H1 (cell line): ENCODE results near the gene LAMB1. TPM values are rescaled to one million over a fixed set of nuclear protein-coding genes. Genes with fewer than 3 reads are reported as not detected.

Experiments
- CTCF ChIA-PET: fragments of 300-600 bp; sonication (Branson Sonifier 250); formaldehyde crosslinking; loops from one replicate; lab custom pipeline; 2021; ENCODE audit not compliant: partially characterized antibody; lab: Charles Lee
- POLR2A ChIA-PET: fragments of 300-600 bp; sonication (Branson Sonifier 250); formaldehyde crosslinking; loops from one replicate; lab custom pipeline; 2021; ENCODE audit warnings: inconsistent platforms; ENCODE audit not compliant: partially characterized antibody; lab: Charles Lee
- DNase-seq, 2 experiments: peaks; one replicate each; pipeline versions ENCODE4 v3.0.0 to v3.0.0-alpha.2; 2010 to 2022; ENCODE audit warnings: low spot score in 2 of 2, low read depth in 1 of 2, mixed read lengths in 1 of 2
- FAIRE-seq: peaks from 2 replicates; lab custom pipeline; 2011; peaks lifted over from hg19 to GRCh38; lab: Jason Lieb, UNC
- H2AFZ ChIP-seq: 2 replicates; pipeline ENCODE4 v1.8.1; 2012; ENCODE audit warnings: low read length, inconsistent platforms
- H2AK5ac ChIP-seq: 2 replicates; pipeline ENCODE4 v1.6.1; 2013; ENCODE audit warnings: low read depth, low read length
- H2BK120ac ChIP-seq: replicated peaks from 2 replicates; pipeline ENCODE3; 2013; ENCODE audit warnings: low read depth, low read length, inconsistent platforms
- H2BK12ac ChIP-seq: 2 replicates; pipeline ENCODE4 v1.6.1; 2013; ENCODE audit warnings: low read depth, low read length
- H2BK15ac ChIP-seq: 2 replicates; pipeline ENCODE4 v1.6.1; 2013; ENCODE audit warnings: low read length
- H2BK20ac ChIP-seq: 2 replicates; pipeline ENCODE4 v1.6.1; 2013; ENCODE audit warnings: low read length
- H2BK5ac ChIP-seq: 2 replicates; pipeline ENCODE4 v1.6.1; 2013; ENCODE audit warnings: low read depth, low read length
- H3K14ac ChIP-seq: 2 replicates; pipeline ENCODE4 v1.6.1; 2013; ENCODE audit warnings: inconsistent platforms; ENCODE audit not compliant: insufficient read length
- H3K18ac ChIP-seq: 2 replicates; pipeline ENCODE4 v1.6.1; 2013; ENCODE audit warnings: low read length; ENCODE audit errors: extremely low read depth
- H3K23ac ChIP-seq: 2 replicates; pipeline ENCODE4 v1.6.1; 2013; ENCODE audit warnings: inconsistent platforms; ENCODE audit not compliant: insufficient read length
- H3K23me2 ChIP-seq: 2 replicates; pipeline ENCODE4 v1.6.1; 2013; ENCODE audit warnings: low read depth, low read length
- H3K27ac ChIP-seq: 2 replicates; pipeline ENCODE4 v1.6.1; 2011; ENCODE audit warnings: low read depth, low read length, inconsistent platforms
- H3K27me3 ChIP-seq, 4 experiments: replicated peaks in 1 of 4; 1 replicate in 1 of 4; 2 replicates in 3 of 4; pipeline versions ENCODE4 v1.6.1 to v1.8.1; 2011 to 2013; ENCODE audit warnings: low read length in 3 of 4, mild to moderate bottlenecking in 3 of 4, inconsistent platforms in 2 of 4, mixed read lengths in 2 of 4, moderate library complexity in 1 of 4; ENCODE audit not compliant: control insufficient read depth in 3 of 4, insufficient read depth in 3 of 4; ENCODE audit errors: extremely low read depth in 1 of 4
- H3K36me3 ChIP-seq, 4 experiments: 2 replicates each; pipeline versions ENCODE4 v1.6.1 to v1.8.1; 2011 to 2013; ENCODE audit warnings: mild to moderate bottlenecking in 4 of 4, low read length in 3 of 4, moderate library complexity in 2 of 4, control low read depth in 1 of 4, inconsistent platforms in 1 of 4; ENCODE audit not compliant: insufficient read depth in 4 of 4, control insufficient read depth in 2 of 4
- H3K4ac ChIP-seq: replicated peaks from 2 replicates; pipeline ENCODE3; 2013; ENCODE audit warnings: low read length, low read depth, mixed read lengths, inconsistent platforms; ENCODE audit not compliant: insufficient read length
- H3K4me1 ChIP-seq, 4 experiments: replicated peaks in 1 of 4; 1 replicate in 1 of 4; 2 replicates in 3 of 4; pipeline versions ENCODE4 v1.6.1 to v1.8.1; 2011 to 2013; ENCODE audit warnings: low read length in 3 of 4, inconsistent platforms in 2 of 4, mixed read lengths in 1 of 4; ENCODE audit not compliant: insufficient read depth in 4 of 4, control insufficient read depth in 3 of 4
- H3K4me2 ChIP-seq, 2 experiments: 2 replicates each; pipeline versions ENCODE4 v1.6.1 to v1.8.1; 2011 to 2013; ENCODE audit warnings: low read depth in 2 of 2, low read length in 2 of 2, control low read depth in 1 of 2, inconsistent platforms in 1 of 2, mild to moderate bottlenecking in 1 of 2; ENCODE audit not compliant: insufficient read depth in 1 of 2
- H3K4me3 ChIP-seq, 4 experiments: fragments of 200-600, 300-600 bp in 1 of 4; sonication (generic), shearing (Covaris generic), sonication (Bioruptor Twin) in 1 of 4; 2 replicates each; pipeline versions ENCODE4 v1.5.1 to v1.8.1; 2011 to 2016; ENCODE audit warnings: low read length in 4 of 4, low read depth in 3 of 4, control low read depth in 2 of 4, inconsistent platforms in 2 of 4, mild to moderate bottlenecking in 2 of 4, mixed read lengths in 1 of 4, moderate library complexity in 1 of 4; ENCODE audit not compliant: insufficient read depth in 2 of 4; ENCODE audit errors: extremely low read depth in 1 of 4
- H3K56ac ChIP-seq: replicated peaks from 2 replicates; pipeline ENCODE3; 2013; ENCODE audit warnings: low read depth, mild to moderate bottlenecking, mixed read lengths, low read length, inconsistent platforms; ENCODE audit not compliant: insufficient read length
- H3K79me1 ChIP-seq: 2 replicates; pipeline ENCODE4 v1.6.1; 2013; ENCODE audit warnings: low read depth, low read length, control low read depth
- H3K79me2 ChIP-seq, 2 experiments: 2 replicates each; pipeline versions ENCODE4 v1.6.1 to v1.8.1; 2012 to 2013; ENCODE audit warnings: low read length in 2 of 2, mild to moderate bottlenecking in 2 of 2, inconsistent platforms in 1 of 2; ENCODE audit not compliant: insufficient read depth in 2 of 2, control insufficient read depth in 1 of 2
- H3K9ac ChIP-seq, 4 experiments: replicated peaks in 1 of 4; 1 replicate in 1 of 4; 2 replicates in 3 of 4; pipeline versions ENCODE4 v1.6.1 to v1.8.1; 2011 to 2013; ENCODE audit warnings: low read depth in 3 of 4, low read length in 3 of 4, control low read depth in 2 of 4, mild to moderate bottlenecking in 2 of 4, moderate library complexity in 2 of 4, inconsistent platforms in 1 of 4; ENCODE audit errors: extremely low read depth in 1 of 4
- H3K9me3 ChIP-seq, 2 experiments: 2 replicates each; pipeline versions ENCODE4 v1.6.1 to v1.8.1; 2012 to 2013; ENCODE audit warnings: mild to moderate bottlenecking in 2 of 2, moderate library complexity in 2 of 2, control low read depth in 1 of 2, inconsistent platforms in 1 of 2, low read depth in 1 of 2, low read length in 1 of 2, mixed read lengths in 1 of 2; ENCODE audit not compliant: insufficient read depth in 2 of 2
- H4K20me1 ChIP-seq, 2 experiments: replicated peaks in 1 of 2; 2 replicates each; pipeline versions ENCODE3 to v1.8.1; 2011 to 2013; ENCODE audit warnings: inconsistent platforms in 2 of 2, low read length in 2 of 2, mild to moderate bottlenecking in 1 of 2; ENCODE audit not compliant: insufficient read depth in 2 of 2, control insufficient read depth in 1 of 2
- H4K5ac ChIP-seq: 2 replicates; pipeline ENCODE4 v1.6.1; 2013; ENCODE audit warnings: low read length, low read depth, mixed read lengths, inconsistent platforms; ENCODE audit not compliant: insufficient read length
- H4K8ac ChIP-seq: 2 replicates; pipeline ENCODE4 v1.8.0; 2013; ENCODE audit warnings: mild to moderate bottlenecking, moderate library complexity, low read length, inconsistent platforms; ENCODE audit not compliant: insufficient read depth; ENCODE audit errors: extremely low read depth
- H4K91ac ChIP-seq: replicated peaks from 2 replicates; pipeline ENCODE3; 2013; ENCODE audit warnings: low read length, mixed read lengths, inconsistent platforms; ENCODE audit not compliant: insufficient read length
- E2F6 ChIP-seq: IDR thresholded peaks from 2 replicates; pipeline ENCODE4 v1.6.1; 2012; ENCODE audit warnings: inconsistent platforms
- EZH2 ChIP-seq: fragments of 200-600 bp; sonication (generic); IDR thresholded peaks from 2 replicates; pipeline ENCODE4 v1.7.1; 2012; ENCODE audit warnings: low read depth, mild to moderate bottlenecking, moderate library complexity, low read length, inconsistent platforms; ENCODE audit not compliant: severe bottlenecking
- JUND ChIP-seq: IDR thresholded peaks from 2 replicates; pipeline ENCODE4 v1.6.1; 2011; ENCODE audit warnings: mild to moderate bottlenecking, improper control_type of control experiment, low read length
- NRF1 ChIP-seq: IDR thresholded peaks from 2 replicates; pipeline ENCODE4 v1.6.1; 2011; ENCODE audit warnings: mild to moderate bottlenecking, low read depth, low read length, improper control_type of control experiment
- WGBS, 2 experiments: shearing (Covaris generic) in 1 of 2; methylation state at CpG; one replicate each; pipeline versions ENCODE4 v1.1.6 to v1.1.7; 2013 to 2015; ENCODE audit warnings: low lambda C conversion rate in 2 of 2, mixed read lengths in 2 of 2, inconsistent platforms in 1 of 2, low coverage in 1 of 2, missing lambda C conversion rate in 1 of 2; ENCODE audit not compliant: insufficient replicate concordance in 2 of 2, insufficient coverage in 1 of 2, insufficient read length in 1 of 2; ENCODE audit errors: extremely low coverage in 1 of 2, missing lambda C conversion rate in 1 of 2; 5-methylcytosine and 5-hydroxymethylcytosine counted together
- polyA plus RNA-seq, 7 experiments: library from polyadenylated mRNA; depleted of rRNA in 3 of 7; stranded (reverse) in 5 of 7; unstranded in 2 of 7; fragments of >200 nt in 5 of 7; fragments of 200-250 nt in 2 of 7; gene quantifications; 1 replicate in 5 of 7; 2 replicates in 1 of 7; 4 replicates in 1 of 7; pipeline versions ENCODE4 v1.2.1 to v1.2.3, GENCODE V29; 2011 to 2013; ENCODE audit warnings: missing spikeins in 2 of 7, mixed read lengths in 2 of 7
- total RNA-seq: library from RNA; stranded (reverse); fragmentation: NEBNext Ultra II Directional; extraction: Animal tissue kit (Norgen Biotek cat#: 25700); gene quantifications from 2 replicates; pipeline ENCODE4 v1.2.1, GENCODE V29; 2021

LAMB1 gene
- total and polyA plus RNA-seq, 2 of the 8 experiments (the other 6 are each of a cell fraction or from before 2014, with no cell fraction given): 31.9 to 38.5 TPM

GRCh38 chr7:107967420-107967819, 35.5 kb downstream of the LAMB1 start:
- H3K27ac ChIP-seq: no peak overlapping the region
- peaks cover 0 to 8% (median 6%) of the 10 kb centered on the region in 4 experiments; a peak in 4 of 7 replicates for H3K4me1 ChIP-seq
- no peak overlapping the region for H2BK20ac ChIP-seq
- H3K23me2 ChIP-seq: no peaks in the 10 kb centered on the region
- H3K14ac ChIP-seq: no peak overlapping the region
- no peak overlapping the region for H2BK5ac ChIP-seq
- no peaks in the 10 kb centered on the region for H3K79me2 ChIP-seq
- no peaks in the 10 kb centered on the region for H3K27me3 ChIP-seq
- no peak overlapping the region for H4K5ac ChIP-seq
- H2BK120ac ChIP-seq: no peak overlapping the region
- H3K4me2 ChIP-seq: no peak overlapping the region
- H3K9ac ChIP-seq: no peak overlapping the region
- no peak overlapping the region for H4K91ac ChIP-seq
- H3K79me1 ChIP-seq: no peaks in the 10 kb centered on the region
- H3K23ac ChIP-seq: no peak overlapping the region
- no peak overlapping the region for H3K4ac ChIP-seq
- TF ChIP-seq EZH2 (no peak), JUND (no peak), NRF1 (no peak), E2F6 (no peak)
- TF ChIP-seq, all 59 proteins: peak for 0
- Histone ChIP-seq H2AK5ac (peak overlapping the region; percentile 47; the same call in 1 of the 2 replicates), H2AFZ (no peak overlapping the region), H3K36me3 (peaks cover 2 to 19% (median 7%) of the 10 kb centered on the region in 4 experiments; a peak in 3 of 8 replicates), H2BK12ac (no peak overlapping the region), H3K56ac (no peak overlapping the region), H3K9me3 (no peaks in the 10 kb centered on the region), H4K20me1 (no peaks in the 10 kb centered on the region), H4K8ac (no peak overlapping the region), H2BK15ac (no peak overlapping the region), H3K4me3 (no peak overlapping the region), H3K18ac (no peak overlapping the region)
- no peak for DNase-seq
- ChIA-PET POLR2A (interaction anchor here (0.9 to 1.2 kb wide), 2 partner anchors 19 to 179 kb away, joined by 5 to 6 read pairs; no protein-coding TSS in a partner anchor), CTCF (interaction anchor here (0.7 to 1.5 kb wide), 2 partner anchors 16 to 66 kb away, joined by 3 to 5 read pairs; no protein-coding TSS in a partner anchor)
- FAIRE-seq: no peak
- WGBS, 2 experiments: 97% methylated on average over 4 of the region's 4 CpGs; no CpG with 5 or more reads in 1 of the 2 experiments
